SH-SY5Y (cell line): ENCODE data around the gene ZNF777.

Source experiments
- GATA2 ChIP-seq: IDR thresholded peaks from 2 replicates; pipeline ENCODE4 v1.6.1; 2011; ENCODE audit warnings: mild to moderate bottlenecking, low read depth, low read length
- GATA3 ChIP-seq: IDR thresholded peaks from 2 replicates; pipeline ENCODE4 v1.6.1; 2011; ENCODE audit warnings: low read depth, mild to moderate bottlenecking, low read length, moderate library complexity

- TF ChIP-seq GATA2 (no peak), GATA3 (no peak)
Observed at GRCh38 chr7:149398195-149398820, 62.6 kb downstream of the ZNF777 start.
